Measurements from ENCODE around the gene PLEKHG4B. TPM values are rescaled to one million over a fixed set of nuclear protein-coding genes. Genes with fewer than 3 reads are reported as not detected.

Gene PLEKHG4B
- total RNA-seq, 1 experiment from 2014 or later, result 1.2 TPM

GRCh38 chr5:172841-173251 lies 80.9 kb downstream of the PLEKHG4B start:
- no peak overlapping the region for H2AFZ ChIP-seq (ENCODE audit: low read length)
- no peak overlapping the region for H3K4me3 ChIP-seq (ENCODE audit: low read length)
- intact Hi-C loops (cut with micrococcal nuclease), result no loop called here
- BruUV-seq (replicated peaks), result no TSS peak
- TF ChIP-seq EZH2phosphoT487 (IDR thresholded peaks at IDR 0.05; ENCODE audit: borderline replicate concordance, low read length), result no peak
- no peak for TF ChIP-seq EZH2 (IDR thresholded peaks at IDR 0.05; ENCODE audit: low read length, unreplicated experiment)
- TF ChIP-seq CTCF (conservative IDR thresholded peaks at IDR 0.05; ENCODE audit: low read depth, low read length), result no peak
- no peaks in the 10 kb centered on the region for H3K9me3 ChIP-seq (ENCODE audit: low read length)
- POLR2A ChIA-PET (ENCODE audit: unreplicated experiment), result no interaction called here
- ATAC-seq (no peak), DNase-seq (no peak)
- CTCF ChIA-PET, result no interaction called here
- H4K20me1 ChIP-seq (ENCODE audit: low read length), result no peaks in the 10 kb centered on the region
- H3K4me2 ChIP-seq (ENCODE audit: low read length), result no peak overlapping the region
- no peaks in the 10 kb centered on the region for H3K27me3 ChIP-seq (ENCODE audit: low read length)
- no peak overlapping the region for H3K9ac ChIP-seq (ENCODE audit: low read length)
- H3K36me3 ChIP-seq (ENCODE audit: low read depth, low read length), result no peaks in the 10 kb centered on the region
- no peaks in the 10 kb centered on the region for H3K9me2 ChIP-seq (replicated peaks; ENCODE audit: low read length)
- H3K4me1 ChIP-seq (ENCODE audit: insufficient read depth, low read length), result peaks cover 20% of the 10 kb centered on the region
- no peak overlapping the region for H3K27ac ChIP-seq (ENCODE audit: low read length)
- no peaks in the 10 kb centered on the region for H3F3A ChIP-seq (ENCODE audit: low read length, unreplicated experiment)
- H3K79me2 ChIP-seq (ENCODE audit: low read length), result no peaks in the 10 kb centered on the region

- no peak for DNase-seq
- ATAC-seq, result no peak
- Histone ChIP-seq H3K79me2 (ENCODE audit: low read length) (no peaks in the 10 kb centered on the region), H2AFZ (ENCODE audit: low read length) (no peak overlapping the region), H3K4me2 (ENCODE audit: low read length) (no peak overlapping the region), H4K20me1 (ENCODE audit: low read length) (no peaks in the 10 kb centered on the region), H3K4me1 (ENCODE audit: insufficient read depth, low read length) (peaks cover 12% of the 10 kb centered on the region), H3K9me3 (ENCODE audit: low read length) (no peaks in the 10 kb centered on the region), H3K9me2 (replicated peaks; ENCODE audit: low read length) (no peaks in the 10 kb centered on the region), H3K4me3 (ENCODE audit: low read length) (no peak overlapping the region), H3K9ac (ENCODE audit: low read length) (no peak overlapping the region), H3K27ac (ENCODE audit: low read length) (no peak overlapping the region), H3F3A (ENCODE audit: low read length, unreplicated experiment) (no peaks in the 10 kb centered on the region), H3K36me3 (ENCODE audit: low read depth, low read length) (no peaks in the 10 kb centered on the region), H3K27me3 (ENCODE audit: low read length) (0 out of 2 replicates have a peak, but pooled peaks cover 3% of the 10 kb centered on the region)
- TF ChIP-seq EZH2phosphoT487 (IDR thresholded peaks at IDR 0.05; ENCODE audit: borderline replicate concordance, low read length), result no peak
- TF ChIP-seq CTCF (conservative IDR thresholded peaks at IDR 0.05; ENCODE audit: low read depth, low read length), result no peak
- no peak for TF ChIP-seq EZH2 (IDR thresholded peaks at IDR 0.05; ENCODE audit: low read length, unreplicated experiment)
- no TSS peak for BruUV-seq (replicated peaks)
- ChIA-PET POLR2A (ENCODE audit: unreplicated experiment) (no interaction called here), CTCF (no interaction called here)
- intact Hi-C loops (cut with micrococcal nuclease), result no loop called here
Observed at GRCh38 chr5:173392-174290, 81.7 kb downstream of the PLEKHG4B start.

GRCh38 chr5:174291-174600 lies 82.3 kb downstream of the PLEKHG4B start:
- H2AFZ ChIP-seq (ENCODE audit: low read length), result no peak overlapping the region
- 0 out of 2 replicates have a peak, but pooled peaks cover 3% of the 10 kb centered on the region for H3K27me3 ChIP-seq (ENCODE audit: low read length)
- BruUV-seq (replicated peaks), result no TSS peak
- no peak overlapping the region for H3K4me2 ChIP-seq (ENCODE audit: low read length)
- no peak for TF ChIP-seq EZH2phosphoT487 (IDR thresholded peaks at IDR 0.05; ENCODE audit: borderline replicate concordance, low read length)
- no peak for TF ChIP-seq EZH2 (IDR thresholded peaks at IDR 0.05; ENCODE audit: low read length, unreplicated experiment)
- no peak for TF ChIP-seq CTCF (conservative IDR thresholded peaks at IDR 0.05; ENCODE audit: low read depth, low read length)
- DNase-seq, result no peak
- no peaks in the 10 kb centered on the region for H3K36me3 ChIP-seq (ENCODE audit: low read depth, low read length)
- no peaks in the 10 kb centered on the region for H3F3A ChIP-seq (ENCODE audit: low read length, unreplicated experiment)
- POLR2A ChIA-PET (ENCODE audit: unreplicated experiment), result no interaction called here
- no peak overlapping the region for H3K4me3 ChIP-seq (ENCODE audit: low read length)
- H3K9ac ChIP-seq (ENCODE audit: low read length), result no peak overlapping the region
- peaks cover 6% of the 10 kb centered on the region for H3K4me1 ChIP-seq (ENCODE audit: insufficient read depth, low read length)
- ATAC-seq, result no peak
- CTCF ChIA-PET, result no interaction called here
- H4K20me1 ChIP-seq (ENCODE audit: low read length), result no peaks in the 10 kb centered on the region
- no peak overlapping the region for H3K27ac ChIP-seq (ENCODE audit: low read length)
- no peaks in the 10 kb centered on the region for H3K9me3 ChIP-seq (ENCODE audit: low read length)
- no peaks in the 10 kb centered on the region for H3K9me2 ChIP-seq (replicated peaks; ENCODE audit: low read length)
- intact Hi-C loops (cut with micrococcal nuclease), result no loop called here
- H3K79me2 ChIP-seq (ENCODE audit: low read length), result no peaks in the 10 kb centered on the region
